ENCODE data around the gene CAMK2B.

DNA sequence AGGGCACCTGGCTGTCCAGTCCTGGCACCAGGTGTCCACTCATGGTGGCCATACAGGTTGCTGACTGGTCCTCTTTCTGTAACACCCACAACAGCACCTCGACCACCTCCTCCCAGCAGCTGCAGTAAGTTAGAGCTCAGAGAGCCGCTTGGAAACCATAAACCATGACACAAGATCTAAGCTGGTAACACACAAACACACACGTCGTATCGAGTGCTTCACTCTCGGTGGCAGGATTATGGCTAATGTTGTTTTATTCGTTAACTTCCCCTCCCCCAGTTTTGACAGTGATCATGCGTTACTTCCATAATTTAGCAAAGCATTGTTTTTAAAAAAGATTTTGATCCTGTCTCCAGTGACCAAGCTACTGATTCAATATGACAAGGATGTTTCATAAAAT is 59.7 kb downstream of the CAMK2B start:
- TF ChIP-seq, protein P1, sequence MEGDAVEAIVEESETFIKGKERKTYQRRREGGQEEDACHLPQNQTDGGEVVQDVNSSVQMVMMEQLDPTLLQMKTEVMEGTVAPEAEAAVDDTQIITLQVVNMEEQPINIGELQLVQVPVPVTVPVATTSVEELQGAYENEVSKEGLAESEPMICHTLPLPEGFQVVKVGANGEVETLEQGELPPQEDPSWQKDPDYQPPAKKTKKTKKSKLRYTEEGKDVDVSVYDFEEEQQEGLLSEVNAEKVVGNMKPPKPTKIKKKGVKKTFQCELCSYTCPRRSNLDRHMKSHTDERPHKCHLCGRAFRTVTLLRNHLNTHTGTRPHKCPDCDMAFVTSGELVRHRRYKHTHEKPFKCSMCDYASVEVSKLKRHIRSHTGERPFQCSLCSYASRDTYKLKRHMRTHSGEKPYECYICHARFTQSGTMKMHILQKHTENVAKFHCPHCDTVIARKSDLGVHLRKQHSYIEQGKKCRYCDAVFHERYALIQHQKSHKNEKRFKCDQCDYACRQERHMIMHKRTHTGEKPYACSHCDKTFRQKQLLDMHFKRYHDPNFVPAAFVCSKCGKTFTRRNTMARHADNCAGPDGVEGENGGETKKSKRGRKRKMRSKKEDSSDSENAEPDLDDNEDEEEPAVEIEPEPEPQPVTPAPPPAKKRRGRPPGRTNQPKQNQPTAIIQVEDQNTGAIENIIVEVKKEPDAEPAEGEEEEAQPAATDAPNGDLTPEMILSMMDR (IDR thresholded peaks at IDR 0.05; ENCODE audit: low read length), result no peak
- TF ChIP-seq EZH2phosphoT487 (IDR thresholded peaks at IDR 0.05; ENCODE audit: low read length) (no peak), EZH2 (optimal IDR thresholded peaks at IDR 0.05; ENCODE audit: low read depth, low read length) (no peak)

Measured in MM.1S (cell line).